GM21717 (cell line): ENCODE data around the gene NUP210L.
"Not testable (repeated sequence)": the region's sequence is repeated elsewhere in the genome, so short reads cannot be mapped to it uniquely, and the experiment has no call there.

ENCODE experiments used
- ATAC-seq: cut with Tn5 transposase; IDR thresholded peaks from one replicate; pipeline ENCODE4 v1.9.1; 2021; ENCODE audit warnings: mild to moderate bottlenecking, moderate library complexity; ENCODE audit not compliant: unreplicated experiment

NUP210L gene

DNA sequence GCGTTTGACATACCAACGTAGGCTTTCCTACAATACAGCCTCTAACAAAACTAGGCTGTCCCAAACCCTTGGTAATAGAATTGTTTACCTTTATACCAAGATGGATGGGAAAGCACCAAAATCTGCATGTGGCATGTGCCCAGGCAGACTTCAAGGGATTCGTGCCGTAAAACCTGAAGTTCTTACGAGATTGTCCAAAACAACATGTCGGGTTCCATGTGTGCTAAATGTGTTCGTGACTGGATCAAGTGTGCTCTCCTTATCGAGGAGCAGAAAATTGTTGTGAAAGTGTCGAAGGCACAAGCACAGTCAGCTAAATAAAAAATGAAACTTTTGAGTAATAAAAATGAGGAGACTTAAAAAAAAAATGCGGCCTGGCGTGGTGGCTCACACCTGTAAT, 159.2 kb downstream of the NUP210L start:
- no peak for ATAC-seq

DNA sequence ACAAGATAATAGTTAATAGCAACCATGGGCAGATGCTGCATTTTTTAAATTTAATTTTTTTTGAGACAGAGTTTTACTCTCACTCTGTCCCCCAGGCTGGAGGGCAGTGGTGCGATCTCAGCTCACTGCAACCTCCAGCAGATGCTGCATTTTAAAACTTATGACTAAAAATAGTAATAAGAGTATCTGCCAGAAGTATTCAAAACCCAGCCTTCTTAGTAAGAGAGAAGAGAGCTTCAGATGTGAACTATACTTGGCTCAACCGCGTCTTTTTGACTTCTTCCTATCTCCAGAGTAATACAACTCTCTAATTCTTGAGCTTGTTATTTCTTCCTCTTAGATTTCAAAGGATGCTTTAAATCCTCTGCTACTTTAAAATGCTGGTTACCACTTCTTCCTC, 159.7 kb downstream of the NUP210L start:
- ATAC-seq, result no peak

- no peak for ATAC-seq
Observed at GRCh38 chr1:153991806-153992205, 163.1 kb downstream of the NUP210L start.

DNA sequence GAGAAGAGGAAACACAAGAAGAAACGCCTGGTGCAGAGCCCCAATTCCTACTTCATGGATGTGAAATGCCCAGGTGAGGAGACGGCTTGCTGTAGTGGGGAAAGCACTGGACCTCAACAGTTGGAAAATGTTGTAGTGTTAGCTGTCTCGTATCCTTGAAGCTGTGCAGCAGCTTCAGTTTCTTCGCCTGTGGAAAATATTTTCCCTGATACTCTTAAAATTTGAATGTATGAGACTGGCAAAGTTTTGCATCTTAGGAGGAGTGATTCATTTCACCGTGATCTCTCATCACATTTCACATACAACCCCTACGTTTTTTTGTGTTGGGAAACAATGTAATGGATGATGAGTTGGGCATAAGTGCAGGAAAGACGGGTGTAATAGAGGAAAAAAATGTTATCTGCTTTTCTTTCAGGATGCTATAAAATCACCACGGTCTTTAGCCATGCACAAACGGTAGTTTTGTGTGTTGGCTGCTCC, 163.7 kb downstream of the NUP210L start:
- no peak for ATAC-seq

DNA sequence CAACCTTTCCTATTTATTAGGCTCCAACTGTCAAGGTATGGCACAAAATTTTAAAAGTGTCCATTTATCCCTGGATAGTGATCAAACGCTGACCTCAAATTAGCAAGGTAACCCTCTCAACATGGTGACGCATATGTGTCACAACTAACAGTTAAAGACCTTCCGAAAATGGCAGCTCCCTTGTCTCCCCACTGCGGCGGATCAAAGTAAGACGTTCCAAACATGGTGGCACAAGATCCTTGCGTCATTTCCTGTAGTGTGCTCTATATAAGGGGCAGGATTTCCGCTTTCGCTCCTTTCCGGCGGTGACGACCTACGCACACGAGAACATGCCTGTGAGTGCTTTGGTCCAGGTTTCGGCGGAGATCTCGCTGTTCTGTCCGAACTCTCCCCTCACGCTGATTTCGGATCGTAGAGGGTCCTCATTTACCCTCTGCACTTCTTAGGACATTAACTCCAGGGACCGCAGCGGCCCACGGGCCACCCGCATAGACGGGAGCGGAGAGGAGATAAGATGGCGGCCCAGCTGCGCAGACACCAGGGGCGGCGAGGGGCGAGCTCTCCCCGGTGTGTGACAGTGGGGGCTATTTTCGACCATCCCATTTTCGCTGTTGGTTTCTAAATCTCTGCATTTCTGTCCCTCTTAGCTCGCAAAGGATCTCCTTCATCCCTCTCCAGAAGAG, 164.3 kb downstream of the NUP210L start, which contains the start of gene RPS27:
RPS27 (plus strand) TSS at position 295 of the 683 bp plus-strand sequence; CDS start at position 330, 35 bp downstream.
- ATAC-seq, result peak; percentile 70

DNA sequence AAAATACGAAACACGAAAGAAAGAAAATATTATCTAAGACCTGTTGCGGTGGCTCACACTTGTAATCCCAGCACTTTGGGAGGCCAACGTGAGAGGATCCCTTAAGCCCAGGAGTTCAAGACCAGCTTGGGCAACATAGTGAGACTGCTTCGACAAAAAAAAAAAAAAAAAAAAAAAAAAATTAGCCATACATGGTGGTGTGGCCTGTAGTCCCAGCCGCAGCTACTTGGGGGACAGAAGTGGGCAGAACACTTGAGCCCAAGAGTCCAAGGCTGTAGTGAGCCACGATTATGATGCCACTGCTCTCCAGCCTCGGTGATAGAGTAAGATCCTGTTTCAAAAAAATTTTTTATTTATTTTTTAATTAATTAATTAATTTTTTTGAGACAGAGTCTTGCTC, 167.3 kb downstream of the NUP210L start:
- ATAC-seq, result no peak

- ATAC-seq, result no peak
Observed at GRCh38 chr1:153985941-153986761, 168.7 kb downstream of the NUP210L start, which contains the start of gene RAB13. TSS of gene RAB13 (minus strand) at chr1:153986339. CDS start at chr1:153986236, 103 bp downstream.

- ATAC-seq, result no peak
Observed at GRCh38 chr1:153985341-153985912, 169.4 kb downstream of the NUP210L start.

DNA sequence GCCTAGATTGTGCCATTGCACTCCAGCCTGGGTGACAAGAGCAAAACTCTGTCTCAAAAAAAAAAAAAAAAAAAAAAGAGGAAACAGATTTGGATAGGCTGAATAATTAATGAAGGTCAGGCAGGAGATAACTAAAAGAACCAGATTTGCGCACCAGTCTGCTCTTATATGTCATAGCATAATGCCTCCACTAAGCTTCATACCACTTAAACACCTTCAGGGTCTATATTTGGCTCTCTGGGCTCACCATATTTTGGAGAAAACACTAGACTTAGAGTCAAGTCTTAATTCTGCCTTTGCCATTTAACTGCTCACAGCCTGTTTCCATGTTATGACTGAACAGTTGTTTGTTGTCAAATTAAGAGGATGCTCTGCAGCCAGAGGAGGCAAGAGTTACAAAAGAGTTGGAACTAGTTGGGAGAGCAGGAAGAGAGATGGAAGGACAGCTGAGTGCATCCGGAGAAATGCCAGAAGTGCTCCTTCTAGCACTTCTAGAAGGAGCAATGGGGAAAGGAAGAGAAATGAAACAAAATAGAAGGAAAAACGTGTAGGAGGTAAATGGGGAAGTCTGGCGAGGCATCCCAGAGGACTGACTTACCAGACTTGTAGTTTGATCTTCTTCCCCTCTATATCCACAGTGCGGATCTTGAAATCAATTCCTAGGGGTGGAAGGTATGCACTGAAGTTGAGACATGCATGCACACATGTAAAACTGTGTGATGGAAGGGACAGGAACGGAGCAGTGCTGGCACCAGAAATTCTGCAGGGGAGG, 170.6 kb downstream of the NUP210L start:
- ATAC-seq, result no peak

DNA sequence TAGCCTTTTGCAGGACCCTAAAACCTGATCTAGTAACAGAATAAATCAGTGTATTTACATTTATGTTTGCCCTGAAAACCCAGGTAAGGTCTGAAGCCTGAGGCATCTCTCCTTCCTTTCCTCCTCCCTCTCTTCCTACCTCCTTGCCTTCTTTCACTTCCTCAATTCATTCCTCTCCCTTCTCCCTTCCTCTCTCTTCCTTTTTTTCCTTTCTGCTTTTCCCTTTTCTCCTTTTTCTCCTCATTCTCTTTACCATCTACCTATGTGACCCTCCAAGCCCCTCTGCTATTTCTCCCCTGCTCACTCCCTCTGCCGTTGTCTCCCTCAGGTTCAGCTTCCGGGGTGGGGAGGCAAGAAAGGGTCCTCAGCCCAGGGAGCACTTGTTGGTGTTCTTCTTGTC, 173.1 kb downstream of the NUP210L start:
- not testable (repeated sequence) for ATAC-seq

- ATAC-seq, result not testable (repeated sequence)
Observed at GRCh38 chr1:153979091-153979490, 175.8 kb downstream of the NUP210L start.

DNA sequence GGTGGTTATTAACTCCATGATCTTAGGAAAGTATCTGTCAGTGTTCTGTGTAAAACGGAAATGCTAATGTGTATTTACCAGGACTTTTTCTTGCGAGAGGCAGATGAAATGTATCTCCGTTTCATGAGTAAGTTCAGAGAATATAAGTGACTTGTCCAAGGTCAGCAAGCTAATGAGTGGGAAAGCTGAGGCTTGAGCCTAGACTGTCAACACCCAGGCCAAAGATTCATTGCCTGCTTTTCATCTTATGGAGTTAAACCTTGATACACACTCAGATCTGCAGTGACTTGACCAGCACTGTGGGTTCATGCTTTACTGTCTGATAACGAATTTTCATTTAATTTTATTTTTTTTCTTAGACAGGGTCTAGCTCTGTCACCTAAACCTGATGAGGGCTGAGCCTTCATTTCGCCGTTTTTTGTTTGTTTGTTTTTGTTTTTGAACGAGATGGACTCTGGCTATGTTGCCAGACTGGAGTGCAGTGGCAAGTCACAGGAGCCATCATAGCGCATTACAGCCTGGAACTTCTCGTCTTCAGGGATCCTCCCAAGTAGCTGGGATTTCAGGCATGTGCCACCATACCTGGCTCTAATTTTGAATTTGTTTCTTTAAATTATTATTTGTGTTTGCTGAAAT, 176.5 kb downstream of the NUP210L start:
- ATAC-seq, result no peak

- peak; percentile 77 for ATAC-seq
Observed at GRCh38 chr1:153977250-153978240, 177.3 kb downstream of the NUP210L start, which contains the start of gene JTB. TSS of gene JTB (minus strand) at chr1:153977674. CDS start at chr1:153977252, 422 bp downstream.

GRCh38 chr1:153976819-153977249, 178.0 kb downstream of the NUP210L start:
- no peak for ATAC-seq

DNA sequence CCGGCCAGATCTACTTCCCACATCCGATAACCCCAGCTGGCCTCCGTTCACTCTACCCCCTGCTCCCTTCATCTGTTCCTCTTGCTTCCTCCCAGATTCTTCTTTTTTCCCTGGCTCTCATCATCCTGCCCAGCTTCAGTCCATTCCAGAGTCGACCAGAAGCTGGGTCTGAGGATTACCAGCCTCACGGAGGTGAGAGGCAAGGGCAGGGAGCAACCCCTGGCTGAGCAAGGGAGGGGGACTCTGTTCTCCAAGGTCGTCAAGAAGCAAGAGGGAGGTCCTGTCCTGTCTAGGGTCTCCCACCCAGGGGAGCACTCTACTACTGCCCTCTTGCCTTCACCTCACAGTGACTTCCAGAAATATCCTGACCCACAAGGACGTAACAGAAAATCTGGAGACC, 181.3 kb downstream of the NUP210L start:
- ATAC-seq, result no peak

- no peak for ATAC-seq
Observed at GRCh38 chr1:153973071-153973470, 181.8 kb downstream of the NUP210L start.

DNA sequence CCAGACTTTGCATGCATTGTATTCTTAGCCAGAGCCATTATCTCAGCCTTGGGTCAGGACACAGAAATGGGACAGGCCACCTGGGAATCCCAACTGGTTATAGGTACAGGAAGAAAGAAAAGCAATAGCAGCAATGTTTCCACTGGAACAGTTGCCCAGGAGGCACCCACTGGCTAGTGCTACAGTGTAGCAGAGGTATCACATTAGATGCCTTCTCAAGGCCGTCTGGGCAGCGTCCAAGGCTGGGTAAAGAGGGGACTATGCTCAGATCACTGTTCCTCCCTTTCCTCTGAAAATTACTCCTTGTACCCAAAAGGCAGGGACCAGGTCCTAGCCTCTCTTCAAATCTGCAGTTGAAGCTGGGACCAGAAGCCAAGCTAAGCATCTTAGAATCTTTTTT, 184.5 kb downstream of the NUP210L start:
- ATAC-seq, result no peak

- no peak for ATAC-seq
Observed at GRCh38 chr1:153968972-153969371, 185.9 kb downstream of the NUP210L start.

DNA sequence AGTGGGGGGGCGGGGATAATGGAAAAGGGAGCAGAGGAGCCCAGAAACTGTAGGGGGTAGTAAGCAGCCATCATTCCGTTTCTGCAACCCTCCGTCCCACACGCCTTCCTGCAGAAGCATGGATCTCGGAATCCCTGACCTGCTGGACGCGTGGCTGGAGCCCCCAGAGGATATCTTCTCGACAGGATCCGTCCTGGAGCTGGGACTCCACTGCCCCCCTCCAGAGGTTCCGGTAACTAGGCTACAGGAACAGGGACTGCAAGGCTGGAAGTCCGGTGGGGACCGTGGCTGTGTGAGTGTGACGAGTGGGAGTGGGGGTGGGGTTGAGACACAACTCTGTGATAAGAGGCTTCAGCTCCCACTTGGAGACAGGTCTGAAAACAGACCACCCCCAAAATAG, 186.5 kb downstream of the NUP210L start:
- ATAC-seq, result no peak
